HepG2 (cell line): ENCODE data around the gene SLC25A14. TPM values are rescaled to one million over a fixed set of nuclear protein-coding genes. Genes with fewer than 3 reads are reported as not detected.

Source experiments
- FOXP1 ChIP-seq, 2 experiments: fragments of 450-650 bp in 1 of 2; IDR thresholded peaks; 2 replicates each; pipeline ENCODE4 v1.6.1; 2017 to 2018; ENCODE audit warnings: antibody characterized with exemption in 1 of 2
- MEIS1 ChIP-seq: sonication (generic); formaldehyde crosslinking; IDR thresholded peaks from 2 replicates; pipeline ENCODE4 v1.9.0; 2021; ENCODE audit warnings: mild to moderate bottlenecking, missing genetic modification reagents, moderate library complexity, borderline replicate concordance
- SP2 ChIP-seq: sonication (generic); formaldehyde crosslinking; IDR thresholded peaks from 2 replicates; pipeline ENCODE4 v1.5.1; 2020; ENCODE audit warnings: mild to moderate bottlenecking, missing genetic modification reagents
- ZFP36 ChIP-seq: fragments of 150-350 bp; IDR thresholded peaks from 2 replicates; pipeline ENCODE4 v1.6.1; 2018; ENCODE audit warnings: borderline replicate concordance, low read length, low read depth; ENCODE audit not compliant: partially characterized antibody
- ZNF550 ChIP-seq: sonication (generic); formaldehyde crosslinking; IDR thresholded peaks from 2 replicates; pipeline ENCODE4 v1.4.0; 2020; ENCODE audit warnings: mild to moderate bottlenecking, missing genetic modification reagents, borderline replicate concordance
- ZNF574 ChIP-seq: sonication (generic); formaldehyde crosslinking; IDR thresholded peaks from 2 replicates; pipeline ENCODE4 v1.4.0; 2020; ENCODE audit warnings: missing genetic modification reagents
- polyA plus RNA-seq, 8 experiments: library from polyadenylated mRNA; depleted of rRNA in 3 of 8; stranded (reverse) in 7 of 8; unstranded in 1 of 8; fragments of >200 nt; fragmentation: Illumina TruSeq in 4 of 8; extraction: Trizol in 4 of 8; gene quantifications; 2 replicates each; pipeline versions ENCODE4 v1.2.1 to v1.2.3, GENCODE V29; 2011 to 2016; ENCODE audit warnings: low read depth in 4 of 8, missing spikeins in 1 of 8, mixed read lengths in 1 of 8; ENCODE audit not compliant: insufficient read depth in 1 of 8
- total RNA-seq, 5 experiments: library from RNA; depleted of rRNA; stranded (reverse); fragments of >200 nt; fragmentation: Illumina TruSeq; extraction: Trizol; gene quantifications; 2 replicates each; pipeline ENCODE4 v1.2.3, GENCODE V29; 2016; ENCODE audit warnings: low read depth in 1 of 5
- TF ChIP-seq, protein P1 (sequence below): sonication (generic); formaldehyde crosslinking; IDR thresholded peaks from 2 replicates; pipeline ENCODE4 v1.8.1; 2023; ENCODE audit warnings: mild to moderate bottlenecking, missing genetic modification reagents
- TF ChIP-seq, protein P2 (sequence below): sonication (generic); formaldehyde crosslinking; IDR thresholded peaks from 2 replicates; pipeline ENCODE4 v1.4.0; 2020; ENCODE audit warnings: missing genetic modification reagents
- TF ChIP-seq, protein P3 (sequence below): sonication (generic); formaldehyde crosslinking; IDR thresholded peaks from 2 replicates; pipeline ENCODE4 v1.5.1; 2020; ENCODE audit warnings: mild to moderate bottlenecking, moderate library complexity, missing genetic modification reagents
- TF ChIP-seq, protein P4 (sequence below): sonication (generic); formaldehyde crosslinking; IDR thresholded peaks from 2 replicates; pipeline ENCODE4 v1.9.0; 2021; ENCODE audit warnings: missing genetic modification reagents, borderline replicate concordance

Gene SLC25A14
- total and polyA plus RNA-seq, 2 of the 13 experiments (the other 11 are each of a cell fraction or from before 2014, with no cell fraction given), result 14.0 to 15.6 TPM

- TF ChIP-seq, protein P1, sequence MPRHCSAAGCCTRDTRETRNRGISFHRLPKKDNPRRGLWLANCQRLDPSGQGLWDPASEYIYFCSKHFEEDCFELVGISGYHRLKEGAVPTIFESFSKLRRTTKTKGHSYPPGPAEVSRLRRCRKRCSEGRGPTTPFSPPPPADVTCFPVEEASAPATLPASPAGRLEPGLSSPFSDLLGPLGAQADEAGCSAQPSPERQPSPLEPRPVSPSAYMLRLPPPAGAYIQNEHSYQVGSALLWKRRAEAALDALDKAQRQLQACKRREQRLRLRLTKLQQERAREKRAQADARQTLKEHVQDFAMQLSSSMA, result no peak
- TF ChIP-seq ZFP36 (no peak), FOXP1 (IDR thresholded peaks at IDR 0.05) (no peak), FOXP1 (CRISPR knock-in tag; IDR thresholded peaks at IDR 0.05) (no peak), ZNF550 (CRISPR knock-in tag) (no peak), SP2 (CRISPR knock-in tag) (no peak), MEIS1 (CRISPR knock-in tag) (no peak), ZNF574 (CRISPR knock-in tag) (no peak)
- TF ChIP-seq, protein P2, sequence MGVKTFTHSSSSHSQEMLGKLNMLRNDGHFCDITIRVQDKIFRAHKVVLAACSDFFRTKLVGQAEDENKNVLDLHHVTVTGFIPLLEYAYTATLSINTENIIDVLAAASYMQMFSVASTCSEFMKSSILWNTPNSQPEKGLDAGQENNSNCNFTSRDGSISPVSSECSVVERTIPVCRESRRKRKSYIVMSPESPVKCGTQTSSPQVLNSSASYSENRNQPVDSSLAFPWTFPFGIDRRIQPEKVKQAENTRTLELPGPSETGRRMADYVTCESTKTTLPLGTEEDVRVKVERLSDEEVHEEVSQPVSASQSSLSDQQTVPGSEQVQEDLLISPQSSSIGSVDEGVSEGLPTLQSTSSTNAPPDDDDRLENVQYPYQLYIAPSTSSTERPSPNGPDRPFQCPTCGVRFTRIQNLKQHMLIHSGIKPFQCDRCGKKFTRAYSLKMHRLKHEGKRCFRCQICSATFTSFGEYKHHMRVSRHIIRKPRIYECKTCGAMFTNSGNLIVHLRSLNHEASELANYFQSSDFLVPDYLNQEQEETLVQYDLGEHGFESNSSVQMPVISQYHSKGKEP (CRISPR knock-in tag), result no peak
- TF ChIP-seq, protein P3, sequence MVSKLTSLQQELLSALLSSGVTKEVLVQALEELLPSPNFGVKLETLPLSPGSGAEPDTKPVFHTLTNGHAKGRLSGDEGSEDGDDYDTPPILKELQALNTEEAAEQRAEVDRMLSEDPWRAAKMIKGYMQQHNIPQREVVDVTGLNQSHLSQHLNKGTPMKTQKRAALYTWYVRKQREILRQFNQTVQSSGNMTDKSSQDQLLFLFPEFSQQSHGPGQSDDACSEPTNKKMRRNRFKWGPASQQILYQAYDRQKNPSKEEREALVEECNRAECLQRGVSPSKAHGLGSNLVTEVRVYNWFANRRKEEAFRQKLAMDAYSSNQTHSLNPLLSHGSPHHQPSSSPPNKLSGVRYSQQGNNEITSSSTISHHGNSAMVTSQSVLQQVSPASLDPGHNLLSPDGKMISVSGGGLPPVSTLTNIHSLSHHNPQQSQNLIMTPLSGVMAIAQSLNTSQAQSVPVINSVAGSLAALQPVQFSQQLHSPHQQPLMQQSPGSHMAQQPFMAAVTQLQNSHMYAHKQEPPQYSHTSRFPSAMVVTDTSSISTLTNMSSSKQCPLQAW (CRISPR knock-in tag), result no peak
- TF ChIP-seq, protein P4, sequence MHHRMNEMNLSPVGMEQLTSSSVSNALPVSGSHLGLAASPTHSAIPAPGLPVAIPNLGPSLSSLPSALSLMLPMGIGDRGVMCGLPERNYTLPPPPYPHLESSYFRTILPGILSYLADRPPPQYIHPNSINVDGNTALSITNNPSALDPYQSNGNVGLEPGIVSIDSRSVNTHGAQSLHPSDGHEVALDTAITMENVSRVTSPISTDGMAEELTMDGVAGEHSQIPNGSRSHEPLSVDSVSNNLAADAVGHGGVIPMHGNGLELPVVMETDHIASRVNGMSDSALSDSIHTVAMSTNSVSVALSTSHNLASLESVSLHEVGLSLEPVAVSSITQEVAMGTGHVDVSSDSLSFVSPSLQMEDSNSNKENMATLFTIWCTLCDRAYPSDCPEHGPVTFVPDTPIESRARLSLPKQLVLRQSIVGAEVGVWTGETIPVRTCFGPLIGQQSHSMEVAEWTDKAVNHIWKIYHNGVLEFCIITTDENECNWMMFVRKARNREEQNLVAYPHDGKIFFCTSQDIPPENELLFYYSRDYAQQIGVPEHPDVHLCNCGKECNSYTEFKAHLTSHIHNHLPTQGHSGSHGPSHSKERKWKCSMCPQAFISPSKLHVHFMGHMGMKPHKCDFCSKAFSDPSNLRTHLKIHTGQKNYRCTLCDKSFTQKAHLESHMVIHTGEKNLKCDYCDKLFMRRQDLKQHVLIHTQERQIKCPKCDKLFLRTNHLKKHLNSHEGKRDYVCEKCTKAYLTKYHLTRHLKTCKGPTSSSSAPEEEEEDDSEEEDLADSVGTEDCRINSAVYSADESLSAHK (CRISPR knock-in tag), result no peak
Measured at GRCh38 chrX:130416785-130417184, 77.1 kb downstream of the SLC25A14 start (continued).
